Liver (tissue), 9 donors: ENCODE measurements around the gene ALKBH5. TPM values are rescaled to one million over a fixed set of nuclear protein-coding genes. Genes with fewer than 3 reads are reported as not detected.

ENCODE experiments used
- DNase-seq: peaks from one replicate; pipeline ENCODE4 v3.0.0-alpha.2; 2017; ENCODE audit warnings: low spot score
- H3K27ac ChIP-seq, 2 donors: one replicate each; pipeline ENCODE4 v1.7.0; 2013; ENCODE audit warnings: inconsistent platforms in 2 of 2, low read length in 2 of 2, control low read depth in 1 of 2, low read depth in 1 of 2, mild to moderate bottlenecking in 1 of 2
- H3K27me3 ChIP-seq, 4 donors: one replicate each; pipeline versions ENCODE4 v1.6.1 to v1.7.0; 2013; ENCODE audit warnings: low read length in 3 of 4, inconsistent platforms in 1 of 4, mild to moderate bottlenecking in 1 of 4, moderate library complexity in 1 of 4; ENCODE audit not compliant: control insufficient read depth in 4 of 4, insufficient read depth in 4 of 4
- H3K36me3 ChIP-seq, 4 donors: one replicate each; pipeline versions ENCODE4 v1.6.1 to v1.7.0; 2013; ENCODE audit warnings: low read length in 3 of 4, mild to moderate bottlenecking in 3 of 4, low read depth in 1 of 4, moderate library complexity in 1 of 4; ENCODE audit not compliant: control insufficient read depth in 4 of 4, insufficient read depth in 3 of 4
- H3K4me1 ChIP-seq, 4 donors: one replicate each; pipeline versions ENCODE4 v1.6.1 to v1.7.0; 2013; ENCODE audit warnings: low read length in 3 of 4, mild to moderate bottlenecking in 3 of 4, moderate library complexity in 1 of 4; ENCODE audit not compliant: control insufficient read depth in 4 of 4, insufficient read depth in 4 of 4
- H3K4me3 ChIP-seq, 3 donors: one replicate each; pipeline versions ENCODE4 v1.6.1 to v1.7.0; 2013; ENCODE audit warnings: low read length in 3 of 3, control low read depth in 1 of 3, low read depth in 1 of 3, mild to moderate bottlenecking in 1 of 3
- H3K9ac ChIP-seq, 2 donors: one replicate each; pipeline ENCODE4 v1.7.0; 2013; ENCODE audit warnings: low read length in 2 of 2, mild to moderate bottlenecking in 2 of 2, moderate library complexity in 2 of 2, control low read depth in 1 of 2, low read depth in 1 of 2
- H3K9me3 ChIP-seq, 4 donors: one replicate each; pipeline versions ENCODE4 v1.6.1 to v1.7.0; 2013; ENCODE audit warnings: low read length in 3 of 4; ENCODE audit not compliant: control insufficient read depth in 4 of 4
- ATF3 ChIP-seq: IDR thresholded peaks from 2 replicates; pipeline ENCODE4 v1.6.1; 2016; ENCODE audit warnings: antibody characterized with exemption
- CTCF ChIP-seq: fragments of 150-350 bp; IDR thresholded peaks from 2 replicates; pipeline ENCODE4 v1.5.1; 2017; ENCODE audit warnings: improper control_type of control experiment, low read depth, low read length; ENCODE audit not compliant: missing input control
- EGR1 ChIP-seq, 2 donors: IDR thresholded peaks; 2 replicates each; pipeline ENCODE4 v1.6.1; 2016 to 2018; ENCODE audit warnings: antibody characterized with exemption in 2 of 2, low read depth in 2 of 2
- FOXA1 ChIP-seq: IDR thresholded peaks from 2 replicates; pipeline ENCODE4 v1.6.1; 2016; ENCODE audit warnings: antibody characterized with exemption
- FOXA2 ChIP-seq: IDR thresholded peaks from 2 replicates; pipeline ENCODE4 v1.6.1; 2016; ENCODE audit warnings: antibody characterized with exemption
- GABPA ChIP-seq, 2 donors: IDR thresholded peaks in 1 of 2; conservative IDR thresholded peaks in 1 of 2; 2 replicates each; pipeline ENCODE4 v1.6.1; 2016; ENCODE audit warnings: antibody characterized with exemption in 2 of 2, mild to moderate bottlenecking in 1 of 2, moderate library complexity in 1 of 2
- HNF4A ChIP-seq, 2 donors: conservative IDR thresholded peaks; 2 replicates each; pipeline ENCODE4 v1.6.1; 2016; ENCODE audit warnings: antibody characterized with exemption in 2 of 2, mild to moderate bottlenecking in 2 of 2
- HNF4G ChIP-seq: IDR thresholded peaks from 2 replicates; pipeline ENCODE4 v1.6.1; 2016; ENCODE audit warnings: antibody characterized with exemption
- JUND ChIP-seq, 2 donors: IDR thresholded peaks; 2 replicates each; pipeline ENCODE4 v1.6.1; 2016; ENCODE audit warnings: antibody characterized with exemption in 2 of 2
- NR2F2 ChIP-seq: IDR thresholded peaks from 2 replicates; pipeline ENCODE4 v1.6.1; 2016; ENCODE audit warnings: antibody characterized with exemption
- RAD21 ChIP-seq, 2 donors: IDR thresholded peaks; 2 replicates each; pipeline ENCODE4 v1.6.1; 2016; ENCODE audit warnings: antibody characterized with exemption in 2 of 2, mild to moderate bottlenecking in 2 of 2
- REST ChIP-seq: IDR thresholded peaks from 2 replicates; pipeline ENCODE4 v1.6.1; 2016; ENCODE audit warnings: antibody characterized with exemption, mild to moderate bottlenecking
- RXRA ChIP-seq, 2 donors: IDR thresholded peaks; 2 replicates each; pipeline ENCODE4 v1.6.1; 2017 to 2018; ENCODE audit warnings: antibody characterized with exemption in 2 of 2, mild to moderate bottlenecking in 1 of 2
- SP1 ChIP-seq: IDR thresholded peaks from 2 replicates; pipeline ENCODE4 v1.6.1; 2018; ENCODE audit warnings: antibody characterized with exemption, mild to moderate bottlenecking
- TAF1 ChIP-seq: conservative IDR thresholded peaks from 2 replicates; pipeline ENCODE4 v1.6.1; 2016; ENCODE audit warnings: antibody characterized with exemption, mild to moderate bottlenecking
- YY1 ChIP-seq: IDR thresholded peaks from 2 replicates; pipeline ENCODE4 v1.6.1; 2016; ENCODE audit warnings: antibody characterized with exemption, mild to moderate bottlenecking
- ZBTB33 ChIP-seq: IDR thresholded peaks from 2 replicates; pipeline ENCODE4 v1.6.1; 2016; ENCODE audit warnings: antibody characterized with exemption
- WGBS: extraction: QIAGEN DNeasy Blood & Tissue Kit; methylation state at CpG from one replicate; pipeline ENCODE4 v1.1.7; 2013; 5-methylcytosine and 5-hydroxymethylcytosine counted together
- polyA plus RNA-seq, 2 donors: library from polyadenylated mRNA; stranded (reverse) in 1 of 2; unstranded in 1 of 2; fragments of 200-250 nt in 1 of 2; fragments of >200 nt in 1 of 2; fragmentation: Nextera tagmentation in 1 of 2; extraction: Ambion mirVana in 1 of 2; gene quantifications; one replicate each; pipeline versions ENCODE4 v1.2.1 to v1.2.3, GENCODE V29; 2013 to 2015
- total RNA-seq, 2 donors: library from RNA; depleted of rRNA; stranded (reverse); fragments of >200 nt; gene quantifications; one replicate each; pipeline ENCODE4 v1.2.3, GENCODE V29; 2014
- TF ChIP-seq, protein P1 (sequence below): IDR thresholded peaks from 2 replicates; pipeline ENCODE4 v1.6.1; 2016; ENCODE audit warnings: antibody characterized with exemption
- donor health status: healthy.
- donor health status: healthy.
- donor health status: healthy.
- donor health status: healthy.
- donor health status: healthy.

ALKBH5 gene
- total and polyA plus RNA-seq, 4 donors = 30.5 to 67.8 (median 46.3) TPM

DNA sequence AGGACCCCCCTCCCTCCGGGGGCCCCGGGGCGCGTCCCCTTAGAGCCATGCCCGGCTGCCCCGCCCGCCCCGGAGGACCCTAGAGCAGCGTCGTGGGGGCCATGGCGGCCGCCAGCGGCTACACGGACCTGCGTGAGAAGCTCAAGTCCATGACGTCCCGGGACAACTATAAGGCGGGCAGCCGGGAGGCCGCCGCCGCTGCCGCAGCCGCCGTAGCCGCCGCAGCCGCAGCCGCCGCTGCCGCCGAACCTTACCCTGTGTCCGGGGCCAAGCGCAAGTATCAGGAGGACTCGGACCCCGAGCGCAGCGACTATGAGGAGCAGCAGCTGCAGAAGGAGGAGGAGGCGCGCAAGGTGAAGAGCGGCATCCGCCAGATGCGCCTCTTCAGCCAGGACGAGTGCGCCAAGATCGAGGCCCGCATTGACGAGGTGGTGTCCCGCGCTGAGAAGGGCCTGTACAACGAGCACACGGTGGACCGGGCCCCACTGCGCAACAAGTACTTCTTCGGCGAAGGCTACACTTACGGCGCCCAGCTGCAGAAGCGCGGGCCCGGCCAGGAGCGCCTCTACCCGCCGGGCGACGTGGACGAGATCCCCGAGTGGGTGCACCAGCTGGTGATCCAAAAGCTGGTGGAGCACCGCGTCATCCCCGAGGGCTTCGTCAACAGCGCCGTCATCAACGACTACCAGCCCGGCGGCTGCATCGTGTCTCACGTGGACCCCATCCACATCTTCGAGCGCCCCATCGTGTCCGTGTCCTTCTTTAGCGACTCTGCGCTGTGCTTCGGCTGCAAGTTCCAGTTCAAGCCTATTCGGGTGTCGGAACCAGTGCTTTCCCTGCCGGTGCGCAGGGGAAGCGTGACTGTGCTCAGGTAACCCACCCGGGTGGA, 759 bp downstream of the ALKBH5 start:
- Histone ChIP-seq H3K9ac (peak overlapping the region; percentile 81 to 84), H3K9me3 (no peaks in the 10 kb centered on the region), H3K36me3 (peaks cover 0 to 8% (median 0%) of the 10 kb centered on the region in 4 donors), H3K4me1 (peaks cover 18 to 53% (median 47%) of the 10 kb centered on the region in 4 donors), H3K27ac (peak overlapping the region; percentile 96 to 99), H3K27me3 (no peaks in the 10 kb centered on the region), H3K4me3 (peak overlapping the region; percentile 70 to 91 (median 85))
- WGBS = under 1% methylated on average over 92 of the region's 92 CpGs
- TF ChIP-seq EGR1 (IDR thresholded peaks at IDR 0.05; ENCODE audit: low read depth in 2 of 2) = no peak
- TF ChIP-seq GABPA (IDR thresholded peaks at IDR 0.05 in 1 of 2, conservative IDR thresholded peaks at IDR 0.05 in 1 of 2) = no peak
- TF ChIP-seq YY1 = peak; percentile 7
- peak; percentile 60 for DNase-seq

GRCh38 chr17:18185391-18185790, 1.8 kb downstream of the ALKBH5 start:
- H3K4me3 ChIP-seq = peak overlapping the region; percentile 42 to 91 (median 85)
- peaks cover 0 to 8% (median 0%) of the 10 kb centered on the region in 4 donors for H3K36me3 ChIP-seq
- TF ChIP-seq HNF4A (conservative IDR thresholded peaks at IDR 0.05) = no peak
- TF ChIP-seq FOXA2 = no peak
- TF ChIP-seq GABPA (IDR thresholded peaks at IDR 0.05 in 1 of 2, conservative IDR thresholded peaks at IDR 0.05 in 1 of 2) = no peak
- no peak for TF ChIP-seq ATF3
- TF ChIP-seq REST = no peak
- TF ChIP-seq RAD21 (IDR thresholded peaks at IDR 0.05) = no peak
- TF ChIP-seq CTCF = no peak
- no peak for TF ChIP-seq HNF4G
- TF ChIP-seq TAF1 = no peak
- TF ChIP-seq, protein P1, sequence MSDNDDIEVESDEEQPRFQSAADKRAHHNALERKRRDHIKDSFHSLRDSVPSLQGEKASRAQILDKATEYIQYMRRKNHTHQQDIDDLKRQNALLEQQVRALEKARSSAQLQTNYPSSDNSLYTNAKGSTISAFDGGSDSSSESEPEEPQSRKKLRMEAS = no peak
- TF ChIP-seq ZBTB33 = no peak
- no peak for TF ChIP-seq NR2F2
- TF ChIP-seq JUND (IDR thresholded peaks at IDR 0.05) = no peak
- no peak for TF ChIP-seq RXRA (IDR thresholded peaks at IDR 0.05)
- no peak for TF ChIP-seq EGR1 (IDR thresholded peaks at IDR 0.05; ENCODE audit: low read depth in 2 of 2)
- TF ChIP-seq SP1 = no peak
- TF ChIP-seq FOXA1 = no peak
- TF ChIP-seq YY1 = no peak
- peak overlapping the region; percentile 22 to 81 for H3K9ac ChIP-seq
- WGBS = 14% methylated on average over 3 of the region's 3 CpGs
- H3K27me3 ChIP-seq = no peaks in the 10 kb centered on the region
- DNase-seq = no peak
- H3K4me1 ChIP-seq = peaks cover 24 to 63% (median 56%) of the 10 kb centered on the region in 4 donors
- peak overlapping the region; percentile 17 to 58 for H3K27ac ChIP-seq
- H3K9me3 ChIP-seq = no peaks in the 10 kb centered on the region
